HG03095 (cell line): ENCODE data around the gene GHRHR.

Experiments used
- ATAC-seq: cut with Tn5 transposase; IDR thresholded peaks from one replicate; pipeline ENCODE4 v1.9.1; 2021; ENCODE audit warnings: moderate library complexity; ENCODE audit not compliant: unreplicated experiment

Gene GHRHR

GRCh38 chr7:30963842-30964241 is at the start of gene GHRHR:
Gene GHRHR (plus strand): TSS chr7:30963953. CDS start chr7:30964069, 116 bp downstream.
- ATAC-seq, result no peak

GRCh38 chr7:30914596-30914995 is 49.2 kb upstream of the GHRHR start:
- ATAC-seq, result no peak

- no peak for ATAC-seq
Observed at GRCh38 chr7:30915005-30915601, 48.6 kb upstream of the GHRHR start.

- no peak for ATAC-seq
Observed at GRCh38 chr7:30915751-30916150, 48.0 kb upstream of the GHRHR start.

GRCh38 chr7:30916255-30916654 is 47.5 kb upstream of the GHRHR start:
- ATAC-seq, result no peak

GRCh38 chr7:30916767-30917166 is 47.0 kb upstream of the GHRHR start:
- no peak for ATAC-seq

GRCh38 chr7:30917216-30917893 is 46.4 kb upstream of the GHRHR start:
- ATAC-seq, result no peak

GRCh38 chr7:30918676-30919075 is 45.1 kb upstream of the GHRHR start:
- no peak for ATAC-seq

- ATAC-seq, result no peak
Observed at GRCh38 chr7:30920021-30920583, 43.7 kb upstream of the GHRHR start.

GRCh38 chr7:30920584-30921539 is 42.9 kb upstream of the GHRHR start:
- no peak for ATAC-seq

- no peak for ATAC-seq
Observed at GRCh38 chr7:30921540-30922401, 42.0 kb upstream of the GHRHR start.

GRCh38 chr7:30922596-30922995 is 41.2 kb upstream of the GHRHR start:
- ATAC-seq, result no peak

- ATAC-seq, result no peak
Observed at GRCh38 chr7:30923009-30923773, 40.6 kb upstream of the GHRHR start.

- no peak for ATAC-seq
Observed at GRCh38 chr7:30923774-30924413, 39.9 kb upstream of the GHRHR start.

GRCh38 chr7:30924624-30925023 is 39.1 kb upstream of the GHRHR start:
- ATAC-seq, result no peak

- no peak for ATAC-seq
Observed at GRCh38 chr7:30925117-30925516, 38.6 kb upstream of the GHRHR start.

- ATAC-seq, result no peak
Observed at GRCh38 chr7:30925913-30926312, 37.8 kb upstream of the GHRHR start.

GRCh38 chr7:30926313-30926712 is 37.4 kb upstream of the GHRHR start:
- no peak for ATAC-seq

GRCh38 chr7:30927040-30927439 is 36.7 kb upstream of the GHRHR start:
- ATAC-seq, result no peak
